GM12865 (cell line): Measurements from ENCODE around the gene NDUFC1.

ENCODE experiments used
- DNase-seq: peaks from one replicate; pipeline ENCODE4 v3.0.0; 2010; ENCODE audit warnings: low read depth
- H3K4me3 ChIP-seq: 2 replicates; pipeline ENCODE4 v1.5.1; 2011; ENCODE audit warnings: mild to moderate bottlenecking, low read depth, low read length, control low read depth
- CTCF ChIP-seq: IDR thresholded peaks from 2 replicates; pipeline ENCODE4 v1.5.1; 2011; ENCODE audit warnings: low read length, control low read depth, low read depth, inconsistent platforms; ENCODE audit not compliant: insufficient read depth; ENCODE audit errors: missing control alignments

NDUFC1 gene

GRCh38 chr4:139301821-139302611 lies at the start of gene NDUFC1:
Gene NDUFC1, minus strand, starts transcription at chr4:139302477. Its CDS starts 6,679 bp downstream, at chr4:139295798.
- DNase-seq: peak; percentile 73
- H3K4me3 ChIP-seq: peak within 1 kb of the TSS; percentile 80
- peak; percentile 21 for TF ChIP-seq CTCF

- TF ChIP-seq CTCF: no peak
- no peak overlapping the region for H3K4me3 ChIP-seq
- no peak for DNase-seq
These were observed 35.3 kb upstream of the NDUFC1 start for GRCh38 chr4:139337612-139338011.

- TF ChIP-seq CTCF: no peak
- DNase-seq: no peak
- no peak overlapping the region for H3K4me3 ChIP-seq
These were observed 30.8 kb upstream of the NDUFC1 start for GRCh38 chr4:139333046-139333445.

GRCh38 chr4:139331185-139331584 lies 28.9 kb upstream of the NDUFC1 start:
- DNase-seq: no peak
- no peak for TF ChIP-seq CTCF
- H3K4me3 ChIP-seq: no peak overlapping the region

GRCh38 chr4:139330283-139330682 lies 28.0 kb upstream of the NDUFC1 start:
- no peak for DNase-seq
- no peak for TF ChIP-seq CTCF
- no peak overlapping the region for H3K4me3 ChIP-seq

GRCh38 chr4:139329665-139330200 lies 27.5 kb upstream of the NDUFC1 start:
- no peak overlapping the region for H3K4me3 ChIP-seq
- no peak for DNase-seq
- no peak for TF ChIP-seq CTCF
